IPS-20b (cell line): Measurements from ENCODE around the gene HSD17B14.
A peak's percentile ranks its signal among the peaks of the same experiment; 100 is the strongest.
"Not testable (repeated sequence)": the region's sequence is repeated elsewhere in the genome, so short reads cannot be mapped to it uniquely, and the experiment has no call there.

Experiments used
- H3K27ac ChIP-seq: one replicate; pipeline ENCODE4 v1.5.1; 2013; ENCODE audit warnings: low read length
- H3K27me3 ChIP-seq: 2 replicates; pipeline ENCODE4 v1.6.1; 2013; ENCODE audit warnings: mild to moderate bottlenecking, low read length, inconsistent platforms; ENCODE audit not compliant: insufficient read depth
- H3K36me3 ChIP-seq: 2 replicates; pipeline ENCODE4 v1.6.1; 2013; ENCODE audit warnings: low read depth, mild to moderate bottlenecking, inconsistent platforms, low read length, moderate library complexity; ENCODE audit not compliant: insufficient read depth
- H3K4me1 ChIP-seq: 2 replicates; pipeline ENCODE4 v1.6.1; 2013; ENCODE audit warnings: mild to moderate bottlenecking, control low read depth, inconsistent platforms, low read length, moderate library complexity; ENCODE audit not compliant: insufficient read depth
- H3K4me3 ChIP-seq: 2 replicates; pipeline ENCODE4 v1.5.1; 2013; ENCODE audit warnings: mild to moderate bottlenecking, low read length, inconsistent platforms
- H3K9ac ChIP-seq: 2 replicates; pipeline ENCODE4 v1.6.1; 2013; ENCODE audit warnings: low read depth, mild to moderate bottlenecking, inconsistent platforms, low read length, moderate library complexity
- H3K9me3 ChIP-seq: 2 replicates; pipeline ENCODE4 v1.6.1; 2013; ENCODE audit warnings: mild to moderate bottlenecking, low read depth, low read length, inconsistent platforms; ENCODE audit not compliant: insufficient read depth

Gene HSD17B14

DNA sequence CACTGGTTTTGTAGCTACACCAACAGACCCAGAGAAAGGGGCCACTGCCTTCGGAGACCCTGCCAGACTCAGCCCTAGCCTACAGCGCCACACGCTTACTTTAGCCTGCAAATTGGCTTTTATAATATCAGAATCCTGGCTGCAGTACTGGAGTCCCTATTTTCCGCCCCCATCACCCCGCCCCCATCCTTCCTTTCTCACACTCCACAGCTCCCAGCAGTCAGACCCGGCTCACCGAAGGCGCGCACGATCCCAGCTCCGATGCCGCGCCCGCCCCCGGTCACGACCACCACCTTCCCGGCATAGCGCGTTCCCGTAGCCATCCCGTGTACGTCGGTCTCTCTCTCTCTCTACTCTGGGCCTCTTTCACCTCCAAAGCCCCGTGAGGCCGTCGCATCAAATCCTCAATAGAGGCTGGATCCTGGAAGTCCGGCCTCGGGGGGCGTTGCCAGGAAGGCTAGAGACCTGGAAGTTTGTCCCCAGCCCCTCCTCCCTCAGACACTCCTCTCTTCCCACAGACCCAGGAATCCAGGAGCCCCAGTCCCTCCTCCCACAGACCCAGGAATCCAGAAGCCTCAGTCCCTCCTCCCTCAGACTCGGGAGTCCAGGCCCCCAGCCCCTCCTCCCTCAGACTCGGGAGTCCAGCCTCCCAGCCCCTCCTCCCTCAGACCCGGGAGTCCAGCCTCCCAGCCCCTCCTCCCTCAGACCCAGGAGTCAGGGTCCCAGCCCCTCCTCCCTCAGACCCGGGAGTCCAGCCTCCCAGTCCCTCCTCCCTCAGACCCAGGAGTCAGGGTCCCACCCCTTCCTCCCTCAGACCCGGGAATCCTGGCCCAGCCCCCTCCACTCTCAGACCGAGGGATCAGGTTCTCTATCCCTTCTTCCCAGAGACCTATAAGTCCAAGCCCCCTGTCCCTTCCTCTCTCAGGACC lies at the start of gene HSD17B14:
TSS of gene HSD17B14 (minus strand) at position 403 of the 929 bp plus-strand sequence. CDS start at position 323, 80 bp downstream.
- Histone ChIP-seq H3K27me3 (no peaks in the 10 kb centered on the region), H3K4me3 (peak within 1 kb of the TSS; percentile 85), H3K36me3 (peaks cover 8% of the 10 kb centered on the region), H3K4me1 (peaks cover 3% of the 10 kb centered on the region; the same call in 1 of the 2 replicates), H3K27ac (peak within 1 kb of the TSS; percentile 29), H3K9ac (peak within 1 kb of the TSS; percentile 73; the same call in 1 of the 2 replicates), H3K9me3 (no peaks in the 10 kb centered on the region)

GRCh38 chr19:48883726-48884125 lies 47.4 kb upstream of the HSD17B14 start:
- no peak overlapping the region for H3K27ac ChIP-seq
- no peaks in the 10 kb centered on the region; the same call in 1 of the 2 replicates for H3K4me1 ChIP-seq
- H3K9ac ChIP-seq: no peak overlapping the region
- no peaks in the 10 kb centered on the region for H3K36me3 ChIP-seq
- no peaks in the 10 kb centered on the region for H3K27me3 ChIP-seq
- H3K9me3 ChIP-seq: no peaks in the 10 kb centered on the region
- H3K4me3 ChIP-seq: no peak overlapping the region

DNA sequence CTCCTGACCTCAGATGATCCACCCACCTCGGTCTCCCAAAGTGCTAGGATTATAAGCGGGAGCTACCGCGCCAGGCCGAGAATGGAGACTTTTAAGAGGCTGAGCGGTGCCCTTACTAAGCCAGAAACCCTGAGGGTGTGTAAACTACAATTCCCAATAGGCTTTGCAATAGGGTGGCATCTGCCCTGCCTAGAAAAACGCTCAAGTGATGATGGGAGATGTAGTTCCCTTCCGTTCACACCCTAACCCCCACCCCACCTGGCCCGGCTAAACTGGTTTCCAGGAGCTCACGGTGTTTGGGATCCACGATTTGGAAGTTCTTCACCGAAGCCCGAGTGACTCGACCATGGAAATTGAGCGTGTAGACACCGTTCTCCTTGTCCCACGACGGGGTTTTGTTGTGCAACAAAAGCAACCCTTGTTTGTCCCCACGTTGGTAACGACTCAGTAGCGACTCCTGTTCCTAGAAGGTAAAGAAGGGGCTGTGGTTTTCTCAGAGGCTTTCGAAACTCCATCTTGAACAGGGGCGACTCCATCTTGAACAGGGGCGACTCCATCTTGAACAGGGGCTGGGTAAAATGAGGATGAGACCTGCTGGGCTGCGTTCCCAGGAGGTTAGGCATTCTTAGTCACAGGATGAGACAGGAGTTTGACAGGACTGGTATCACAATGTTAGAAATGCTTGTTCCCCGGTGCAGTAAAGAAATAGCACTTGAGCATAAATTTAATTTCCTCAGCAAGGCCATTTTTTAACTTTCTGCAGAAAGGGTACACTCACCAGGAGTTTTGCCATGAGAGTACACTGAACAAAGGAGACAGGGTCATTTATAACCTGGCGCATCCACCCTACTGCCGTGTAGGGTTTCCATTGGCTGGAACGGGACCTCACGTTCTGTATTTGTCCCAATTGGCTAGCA lies 45.7 kb upstream of the HSD17B14 start:
- Histone ChIP-seq H3K4me3 (no peak overlapping the region), H3K27ac (no peak overlapping the region), H3K27me3 (no peaks in the 10 kb centered on the region), H3K9ac (no peak overlapping the region), H3K9me3 (no peaks in the 10 kb centered on the region), H3K36me3 (no peaks in the 10 kb centered on the region), H3K4me1 (no peaks in the 10 kb centered on the region; the same call in 1 of the 2 replicates)

GRCh38 chr19:48879696-48880095 lies 43.4 kb upstream of the HSD17B14 start:
- not testable (repeated sequence) for H3K27ac ChIP-seq, H3K4me3 ChIP-seq, H3K9me3 ChIP-seq, H3K4me1 ChIP-seq, H3K9ac ChIP-seq, H3K27me3 ChIP-seq
- H3K36me3 ChIP-seq: peaks cover 20% of the 10 kb centered on the region

GRCh38 chr19:48879025-48879637 lies 42.8 kb upstream of the HSD17B14 start:
- Histone ChIP-seq H3K27me3 (no peaks in the 10 kb centered on the region), H3K36me3 (peaks cover 25% of the 10 kb centered on the region), H3K9ac (no peak overlapping the region), H3K9me3 (no peaks in the 10 kb centered on the region), H3K4me1 (no peaks in the 10 kb centered on the region; the same call in 1 of the 2 replicates), H3K27ac (no peak overlapping the region), H3K4me3 (no peak overlapping the region)

DNA sequence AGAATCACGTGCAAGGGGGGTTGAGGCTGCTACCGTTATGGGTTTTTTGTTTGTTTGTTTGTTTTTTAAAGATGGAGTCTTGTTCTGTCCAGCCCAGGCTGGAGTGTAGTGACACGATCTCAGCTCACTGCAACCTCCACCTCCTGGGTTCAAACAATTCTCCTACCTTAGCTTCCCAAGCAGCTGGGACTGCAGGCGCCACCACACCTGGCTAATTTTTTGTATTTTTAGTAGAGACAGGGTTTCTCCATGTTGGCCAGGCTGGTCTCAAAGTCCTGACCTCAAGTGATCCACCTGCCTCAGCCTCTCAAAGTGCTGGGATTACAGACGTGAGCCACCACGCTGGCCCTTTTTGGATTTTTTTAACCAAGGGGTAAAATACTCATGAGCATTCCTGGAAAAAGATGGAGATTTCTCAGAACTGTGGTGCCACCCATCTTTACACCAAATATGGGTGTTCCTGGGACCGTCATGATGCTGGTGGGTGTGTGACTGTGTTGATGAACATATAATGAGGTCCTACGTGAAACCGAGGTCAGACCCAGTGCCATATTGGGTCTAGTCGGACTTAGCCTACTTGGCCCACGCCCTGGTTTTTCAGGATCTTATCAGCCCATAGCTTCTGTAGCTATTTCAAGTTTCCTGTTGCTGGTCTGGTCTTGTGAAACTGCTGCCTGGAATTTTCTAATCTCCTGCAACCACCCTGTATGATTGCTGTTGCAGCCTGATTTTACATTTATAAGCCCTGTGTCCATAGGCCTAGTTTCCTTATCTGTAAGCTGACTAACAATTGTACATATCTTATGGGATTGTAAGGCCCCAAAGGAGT lies 42.1 kb upstream of the HSD17B14 start:
- H3K36me3 ChIP-seq: peaks cover 33% of the 10 kb centered on the region

GRCh38 chr19:48877855-48878195 lies 41.5 kb upstream of the HSD17B14 start:
- no peaks in the 10 kb centered on the region for H3K9me3 ChIP-seq
- H3K27ac ChIP-seq: no peak overlapping the region
- no peak overlapping the region for H3K4me3 ChIP-seq
- H3K4me1 ChIP-seq: peaks cover 5% of the 10 kb centered on the region
- H3K27me3 ChIP-seq: no peaks in the 10 kb centered on the region
- peaks cover 35% of the 10 kb centered on the region for H3K36me3 ChIP-seq
- no peak overlapping the region for H3K9ac ChIP-seq

More for the DNA sequence above, 42.1 kb upstream of the HSD17B14 start:
- Histone ChIP-seq H3K9me3 (no peaks in the 10 kb centered on the region), H3K9ac (no peak overlapping the region), H3K4me3 (no peak overlapping the region), H3K27me3 (no peaks in the 10 kb centered on the region), H3K4me1 (peaks cover 3% of the 10 kb centered on the region), H3K27ac (no peak overlapping the region)

DNA sequence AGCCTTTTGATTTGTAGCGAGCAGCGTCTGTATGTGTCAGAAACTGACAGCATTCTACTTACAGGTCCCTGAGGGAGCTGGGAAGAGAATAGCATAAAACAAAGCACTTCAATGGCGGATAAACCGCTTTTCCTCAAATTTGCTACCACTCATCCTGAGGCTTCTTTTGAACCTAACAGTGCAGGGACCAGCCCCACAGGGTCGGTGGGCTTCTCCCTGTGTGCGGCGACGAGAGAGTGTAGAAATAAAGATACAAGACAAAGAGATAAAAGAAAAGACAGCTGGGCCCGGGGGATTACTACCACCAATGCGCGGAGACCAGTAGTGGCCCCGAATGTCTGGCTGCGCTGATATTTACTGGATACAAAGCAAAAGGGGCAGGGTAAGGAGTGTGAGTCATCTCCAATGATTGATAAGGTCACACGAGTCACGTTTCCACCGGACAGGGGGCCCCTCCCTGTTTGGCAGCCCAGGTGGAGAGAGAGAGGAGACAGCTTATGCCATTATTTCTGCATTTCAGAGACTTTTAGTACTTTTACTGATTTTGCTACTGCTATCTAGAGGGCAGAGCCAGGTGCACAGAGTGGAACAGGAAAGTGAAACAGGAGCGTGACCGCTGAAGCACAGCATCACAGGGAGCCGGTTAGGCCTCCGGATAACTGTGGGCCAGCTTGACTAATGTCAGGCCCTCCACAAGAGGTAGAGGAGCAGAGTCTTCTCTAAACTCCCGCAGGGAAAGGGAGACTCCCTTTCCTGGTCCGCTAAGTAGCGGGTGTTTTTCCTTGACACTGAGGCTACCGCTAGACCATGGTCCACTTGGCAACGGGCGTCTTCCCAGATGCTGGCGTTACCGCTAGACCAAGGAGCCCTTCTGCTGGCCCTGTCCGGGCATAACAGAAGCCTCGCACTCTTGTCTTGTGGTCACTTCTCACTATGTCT lies 40.0 kb upstream of the HSD17B14 start:
- peaks cover 35% of the 10 kb centered on the region for H3K36me3 ChIP-seq
- H3K9ac ChIP-seq, H3K27me3 ChIP-seq, H3K4me3 ChIP-seq, H3K27ac ChIP-seq, H3K9me3 ChIP-seq, H3K4me1 ChIP-seq: not testable (repeated sequence)

DNA sequence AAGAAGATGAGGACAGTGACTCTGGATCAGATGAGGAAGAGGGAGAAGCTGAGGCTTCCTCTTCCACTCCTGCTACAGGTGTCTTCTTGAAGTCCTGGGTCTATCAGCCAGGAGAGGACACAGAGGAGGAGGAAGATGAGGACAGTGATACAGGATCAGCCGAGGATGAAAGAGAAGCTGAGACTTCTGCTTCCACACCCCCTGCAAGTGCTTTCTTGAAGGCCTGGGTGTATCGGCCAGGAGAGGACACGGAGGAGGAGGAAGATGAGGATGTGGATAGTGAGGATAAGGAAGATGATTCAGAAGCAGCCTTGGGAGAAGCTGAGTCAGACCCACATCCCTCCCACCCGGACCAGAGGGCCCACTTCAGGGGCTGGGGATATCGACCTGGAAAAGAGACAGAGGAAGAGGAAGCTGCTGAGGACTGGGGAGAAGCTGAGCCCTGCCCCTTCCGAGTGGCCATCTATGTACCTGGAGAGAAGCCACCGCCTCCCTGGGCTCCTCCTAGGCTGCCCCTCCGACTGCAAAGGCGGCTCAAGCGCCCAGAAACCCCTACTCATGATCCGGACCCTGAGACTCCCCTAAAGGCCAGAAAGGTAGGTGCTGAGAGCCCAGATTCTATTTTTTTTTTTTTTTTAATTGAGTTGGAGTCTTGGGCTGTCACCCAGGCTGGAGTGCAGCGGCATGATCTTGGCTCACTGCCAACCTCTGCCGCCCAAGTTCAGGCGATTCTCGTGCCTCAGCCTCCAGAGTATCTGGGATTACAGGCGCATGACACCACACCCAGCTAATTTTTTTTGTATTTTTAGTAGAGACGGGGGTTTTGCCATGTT lies 38.2 kb upstream of the HSD17B14 start:
- no peaks in the 10 kb centered on the region for H3K9me3 ChIP-seq
- no peak overlapping the region for H3K27ac ChIP-seq
- H3K27me3 ChIP-seq: no peaks in the 10 kb centered on the region
- H3K4me1 ChIP-seq: peaks cover 5% of the 10 kb centered on the region
- H3K4me3 ChIP-seq: no peak overlapping the region
- peak overlapping the region; percentile 92; the same call in 1 of the 2 replicates for H3K9ac ChIP-seq
- H3K36me3 ChIP-seq: peaks cover 35% of the 10 kb centered on the region
